NOMO-1 treated with DMSO at 0.1 percent for 48 hours (cell line): ENCODE results near the gene PDCD11.
"Not testable (repeated sequence)": the region's sequence is repeated elsewhere in the genome, so short reads cannot be mapped to it uniquely, and the experiment has no call there.

Source experiments
- DNase-seq: peaks from one replicate; lab custom pipeline; 2025; ENCODE audit not compliant: unreplicated experiment; lab: John Stamatoyannopoulos, UW

PDCD11 gene

DNA sequence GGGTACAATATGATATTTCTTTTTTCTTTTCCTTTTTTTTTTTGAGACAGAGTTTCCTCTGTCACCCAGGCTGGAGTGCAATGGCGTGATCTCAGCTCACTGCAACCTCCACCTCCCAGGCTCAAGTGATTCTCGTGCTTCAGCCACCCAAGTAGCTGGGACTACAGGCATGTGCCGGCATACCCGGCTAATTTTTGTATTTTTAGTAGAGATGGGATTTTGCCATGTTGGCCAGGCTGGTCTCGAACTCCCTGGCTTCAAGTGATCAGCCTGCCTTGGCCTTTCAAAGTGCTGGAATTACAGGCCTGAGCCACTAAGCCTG is 20.7 kb downstream of the PDCD11 start:
- not testable (repeated sequence) for DNase-seq

DNA sequence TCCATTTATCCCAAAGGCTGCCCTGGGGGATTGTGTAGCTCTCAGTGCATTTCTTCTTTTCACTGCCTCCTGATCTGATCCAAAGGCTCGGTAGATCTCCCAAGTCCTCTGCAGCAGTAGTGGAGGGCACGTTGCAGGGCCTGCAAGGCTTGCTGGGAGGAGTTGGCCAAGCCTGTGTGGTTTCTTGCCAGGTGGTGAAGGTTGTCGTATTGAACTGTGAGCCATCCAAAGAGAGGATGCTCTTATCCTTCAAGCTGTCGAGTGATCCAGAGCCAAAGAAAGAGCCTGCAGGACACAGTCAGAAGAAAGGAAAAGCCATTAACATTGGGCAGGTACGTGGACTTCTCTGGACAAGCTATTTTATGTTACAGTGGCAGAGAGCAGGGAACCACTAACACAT is 21.2 kb downstream of the PDCD11 start:
- DNase-seq: no peak

DNA sequence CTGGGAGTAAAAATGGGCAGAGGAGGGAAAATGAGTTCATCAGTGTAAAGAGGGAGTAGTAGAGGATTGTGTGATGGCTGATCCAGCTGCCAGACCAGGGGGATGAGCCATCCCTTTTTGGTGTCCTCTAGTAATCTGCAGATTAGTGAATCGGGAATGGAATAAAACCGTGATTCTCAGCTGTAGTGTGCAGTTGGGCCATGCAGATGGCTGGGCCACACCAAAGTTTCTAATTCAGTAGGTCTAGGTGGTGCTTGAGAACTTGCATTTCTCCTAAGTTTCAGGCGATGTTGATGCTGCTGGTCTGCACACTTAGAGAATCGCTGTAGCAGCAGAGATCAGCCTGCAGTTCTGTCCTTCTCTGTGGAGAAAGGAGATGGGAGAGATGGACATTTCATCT is 22.7 kb downstream of the PDCD11 start:
- no peak for DNase-seq

DNA sequence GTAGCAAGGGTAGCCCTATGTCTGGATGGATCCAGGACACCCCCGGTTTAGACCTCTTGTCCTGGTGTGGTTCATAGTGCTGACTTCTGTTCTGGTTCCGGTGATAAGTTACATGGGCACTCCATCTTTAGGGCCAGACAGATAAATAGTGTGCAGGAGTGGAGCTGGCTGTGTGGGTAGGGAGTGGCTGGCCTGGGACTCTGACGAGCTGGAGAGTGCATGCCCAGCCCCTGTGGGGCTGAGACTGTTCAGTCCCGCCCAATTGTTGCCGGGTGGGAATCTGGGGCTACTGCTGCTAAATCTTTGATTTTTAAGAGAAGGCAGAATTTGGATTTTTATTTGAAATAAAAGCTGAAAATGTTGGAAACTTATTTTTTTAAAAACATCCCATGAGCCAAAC is 27.3 kb downstream of the PDCD11 start:
- no peak for DNase-seq

DNA sequence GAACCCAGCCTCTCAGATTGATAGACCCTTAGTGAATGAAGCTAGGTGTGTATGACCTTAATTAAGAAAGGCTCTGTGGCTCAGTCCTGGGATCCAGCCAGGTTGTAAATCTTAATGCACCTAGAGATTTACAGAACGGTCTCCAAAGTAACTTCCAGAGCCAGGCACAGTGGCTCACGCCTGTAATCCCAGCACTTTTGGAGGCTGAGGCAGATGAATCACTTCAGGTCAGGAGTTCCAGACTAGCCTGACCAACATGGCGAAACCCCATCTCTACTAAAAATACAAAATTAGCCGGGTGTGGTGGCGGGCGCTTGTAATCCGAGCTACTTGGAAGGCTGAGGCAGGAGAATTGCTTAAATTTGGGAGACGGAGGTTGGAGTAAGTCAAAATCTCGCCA is 31.4 kb downstream of the PDCD11 start:
- DNase-seq: no peak

DNA sequence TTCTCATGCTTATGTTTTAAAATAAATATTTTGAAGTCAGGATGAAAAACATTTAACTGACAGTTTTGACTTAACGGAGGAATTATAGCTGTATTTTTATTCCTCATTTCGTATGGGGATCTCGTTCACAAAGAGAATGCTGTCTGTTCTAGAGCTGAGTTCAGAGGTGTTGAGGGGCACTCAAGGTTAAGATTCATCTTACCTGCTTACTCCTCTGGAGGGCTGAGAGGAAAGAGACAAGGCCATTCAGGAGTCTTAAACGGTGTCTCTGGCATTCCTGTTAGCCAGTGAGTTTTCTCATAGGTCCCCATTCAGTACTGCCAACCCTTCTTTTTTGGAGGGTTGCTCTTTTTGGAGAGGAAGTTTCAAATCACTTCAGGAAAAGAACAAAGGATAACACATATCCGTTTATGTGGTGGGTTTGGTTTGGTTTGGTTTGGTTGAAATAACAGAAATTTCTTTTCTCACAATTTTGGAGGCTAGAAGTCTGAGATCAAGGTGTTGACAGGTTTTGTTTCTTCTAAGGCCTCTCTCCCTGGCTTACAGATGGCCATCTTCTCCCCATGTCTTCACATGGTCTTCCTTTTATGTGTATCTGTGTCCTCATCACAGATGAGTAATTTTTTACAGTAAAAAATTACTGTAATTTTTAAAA is 32.7 kb downstream of the PDCD11 start:
- no peak for DNase-seq

DNA sequence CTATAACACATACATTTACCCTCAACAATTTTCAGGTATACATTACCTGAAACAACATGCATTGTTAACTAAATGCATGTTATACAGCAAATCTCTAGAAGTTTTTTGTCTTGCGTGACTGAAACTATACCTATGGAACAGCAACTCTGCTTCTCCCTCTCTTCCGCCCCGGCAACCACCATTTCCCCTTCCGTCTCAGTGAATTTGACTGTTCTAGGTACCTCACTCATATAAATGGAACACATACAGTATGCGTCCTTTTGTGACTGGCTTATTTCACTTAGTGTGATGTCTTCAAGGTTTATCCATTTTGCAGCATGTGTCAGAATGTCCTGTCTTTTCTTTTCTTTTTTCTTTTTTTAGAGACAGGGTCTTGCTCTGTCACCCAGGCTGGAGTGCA is 33.2 kb downstream of the PDCD11 start:
- no peak for DNase-seq

DNA sequence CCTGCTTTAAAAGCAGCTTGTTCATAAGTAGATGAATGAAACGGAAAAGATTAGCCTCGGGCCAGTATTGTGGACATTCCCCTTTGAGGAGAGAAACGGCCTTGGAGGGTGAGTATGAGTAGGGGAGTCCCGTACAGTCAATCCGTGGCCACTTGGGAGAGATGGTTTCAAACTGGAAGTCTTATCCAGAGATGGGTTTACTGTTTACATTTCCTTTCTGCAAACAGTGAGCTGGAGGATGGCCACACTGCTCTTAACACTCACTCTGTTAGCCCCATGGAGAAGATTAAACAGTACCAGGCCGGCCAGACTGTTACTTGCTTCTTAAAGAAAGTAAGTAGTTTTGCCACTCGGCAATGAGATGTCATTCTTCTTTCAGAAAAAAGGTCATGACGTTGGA is 35.5 kb downstream of the PDCD11 start:
- DNase-seq: no peak

DNA sequence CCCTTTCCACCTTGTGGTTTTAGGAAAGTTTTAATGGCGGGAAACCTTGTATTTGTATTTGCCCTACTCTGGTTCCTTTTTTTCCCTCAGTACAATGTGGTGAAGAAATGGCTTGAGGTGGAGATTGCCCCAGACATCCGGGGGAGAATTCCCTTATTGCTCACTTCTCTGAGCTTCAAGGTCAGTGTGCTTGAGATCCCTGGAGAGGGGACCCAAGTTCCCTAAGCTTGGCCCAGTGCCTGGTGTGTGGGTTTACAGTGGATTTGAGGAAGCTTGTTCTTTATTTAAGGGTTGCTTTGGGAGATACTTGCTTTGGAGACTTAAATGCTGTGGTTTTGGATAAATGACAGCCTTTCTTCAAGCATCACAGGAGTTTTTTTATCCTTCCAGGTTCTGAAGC is 37.4 kb downstream of the PDCD11 start:
- DNase-seq: no peak

DNA sequence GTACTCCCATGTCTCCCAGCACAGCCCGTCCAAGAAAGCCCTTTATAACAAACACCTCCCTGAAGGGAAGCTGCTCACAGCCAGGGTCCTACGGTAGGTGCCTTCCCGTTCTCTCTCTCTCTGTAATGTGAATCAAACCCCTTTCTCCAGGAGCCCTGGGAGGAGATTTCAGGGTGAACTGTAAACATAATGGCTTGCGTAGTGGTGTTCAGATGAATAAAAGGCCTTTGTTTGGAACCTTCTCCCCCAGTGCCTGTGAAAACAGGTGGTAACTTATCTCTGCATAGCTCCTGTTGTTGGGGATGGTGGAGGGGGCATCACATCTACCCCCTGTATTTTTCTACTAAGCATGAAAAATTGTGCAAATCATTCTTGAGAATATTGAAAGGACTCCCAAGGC is 43.4 kb downstream of the PDCD11 start:
- no peak for DNase-seq

DNA sequence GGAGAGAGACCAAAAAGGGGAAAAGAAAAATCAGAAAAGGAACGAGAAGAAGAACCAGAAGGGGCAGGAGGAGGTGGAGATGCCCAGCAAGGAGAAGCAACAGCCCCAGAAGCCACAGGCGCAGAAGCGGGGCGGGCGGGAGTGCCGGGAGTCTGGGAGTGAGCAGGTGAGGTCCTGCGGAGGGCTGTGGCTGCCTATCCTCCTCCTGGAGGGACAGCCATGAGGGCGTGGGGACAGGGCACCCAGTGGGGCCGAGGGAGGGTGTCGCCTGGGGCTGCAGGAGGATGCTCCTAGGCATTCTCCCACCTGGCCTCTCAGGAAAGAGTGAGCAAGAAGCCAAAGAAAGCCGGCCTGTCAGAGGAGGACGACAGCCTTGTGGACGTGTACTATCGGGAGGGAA is 44.0 kb downstream of the PDCD11 start:
- no peak for DNase-seq

DNA sequence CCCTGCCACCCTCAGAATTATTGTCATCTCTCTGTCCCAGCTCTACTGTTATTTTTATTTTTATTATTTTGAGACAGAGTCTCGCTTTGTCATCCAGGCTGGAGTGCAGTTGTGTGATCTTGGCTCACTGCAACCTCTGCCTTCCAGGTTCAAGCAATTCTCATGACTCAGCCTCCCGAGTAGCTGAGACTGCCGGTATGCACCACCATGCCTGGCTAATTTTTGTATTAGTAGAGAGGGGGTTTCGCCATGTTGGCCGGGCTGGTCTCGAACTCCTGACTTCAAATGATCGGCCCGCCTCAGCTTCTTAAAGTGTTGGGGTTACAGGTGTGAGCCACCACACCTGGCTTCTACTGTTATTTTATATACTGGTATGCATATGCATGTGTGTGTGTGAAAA is 44.8 kb downstream of the PDCD11 start:
- no peak for DNase-seq

DNA sequence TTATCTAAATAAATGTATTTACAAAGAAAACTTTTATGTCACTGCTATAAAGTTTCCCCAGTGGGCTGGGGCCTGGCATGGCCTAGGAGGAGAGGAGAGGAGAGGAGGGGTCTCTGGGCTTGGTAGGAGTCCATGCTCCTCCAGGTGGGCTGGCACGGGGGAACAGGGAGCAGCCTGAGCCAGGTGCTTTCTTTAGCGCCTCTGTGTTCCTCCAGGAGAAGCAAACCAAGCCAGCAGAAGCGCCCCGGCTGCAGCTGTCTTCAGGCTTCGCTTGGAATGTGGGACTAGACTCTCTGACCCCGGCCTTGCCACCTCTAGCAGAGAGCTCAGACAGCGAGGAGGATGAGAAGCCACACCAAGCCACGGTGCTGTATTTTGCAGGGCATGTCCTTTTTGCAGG is 45.2 kb downstream of the PDCD11 start:
- DNase-seq: no peak

DNA sequence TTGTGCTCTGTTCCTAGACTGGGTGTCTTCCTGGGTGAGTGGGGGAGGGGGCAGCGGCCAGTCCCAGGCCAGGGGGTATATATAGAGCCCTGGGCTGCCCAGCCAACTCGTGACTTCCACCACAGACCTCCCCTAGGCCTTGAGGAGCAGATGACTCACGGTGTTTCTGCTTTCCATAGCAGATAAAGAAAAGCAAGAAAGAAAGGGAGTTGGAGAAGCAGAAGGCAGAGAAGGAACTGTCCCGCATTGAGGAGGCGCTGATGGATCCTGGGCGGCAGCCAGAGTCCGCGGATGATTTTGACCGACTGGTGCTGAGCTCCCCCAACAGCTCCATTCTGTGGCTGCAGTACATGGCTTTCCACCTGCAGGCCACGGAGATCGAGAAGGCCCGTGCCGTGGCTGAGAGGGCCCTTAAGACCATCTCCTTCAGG is 45.6 kb downstream of the PDCD11 start:
- DNase-seq: no peak

DNA sequence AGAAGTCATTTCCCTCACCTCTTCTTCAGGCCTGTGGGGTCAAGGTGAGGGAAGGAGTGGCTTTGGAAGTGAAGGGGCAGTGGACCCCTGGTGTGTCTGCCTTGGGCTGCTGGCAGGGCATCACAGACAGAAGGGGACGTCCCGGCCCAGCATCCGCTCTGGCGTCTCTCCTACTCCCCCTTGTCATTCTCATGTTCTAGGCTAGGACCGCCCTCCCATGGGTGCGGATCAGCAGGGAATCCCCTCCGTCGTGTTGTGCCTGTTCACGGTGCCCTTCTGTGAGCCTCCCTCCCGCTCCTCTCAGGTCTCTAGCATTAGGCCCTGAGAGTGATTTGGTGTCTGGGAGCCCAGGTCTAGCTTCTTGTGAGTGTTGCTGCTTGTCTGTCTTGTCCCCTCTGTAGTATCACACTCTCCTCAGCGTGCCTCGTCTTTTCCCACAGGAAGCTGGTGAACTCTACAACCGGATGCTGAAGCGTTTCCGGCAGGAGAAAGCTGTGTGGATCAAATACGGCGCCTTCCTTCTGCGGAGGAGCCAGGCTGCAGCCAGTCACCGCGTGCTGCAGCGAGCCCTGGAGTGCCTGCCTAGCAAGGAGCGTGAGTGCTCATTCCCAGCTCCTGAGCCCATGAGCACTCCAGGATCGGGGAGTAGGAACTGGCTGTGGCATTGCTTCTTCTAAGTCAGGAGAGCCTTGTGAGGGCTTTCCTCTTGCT is 47.2 kb downstream of the PDCD11 start:
- DNase-seq: no peak

DNA sequence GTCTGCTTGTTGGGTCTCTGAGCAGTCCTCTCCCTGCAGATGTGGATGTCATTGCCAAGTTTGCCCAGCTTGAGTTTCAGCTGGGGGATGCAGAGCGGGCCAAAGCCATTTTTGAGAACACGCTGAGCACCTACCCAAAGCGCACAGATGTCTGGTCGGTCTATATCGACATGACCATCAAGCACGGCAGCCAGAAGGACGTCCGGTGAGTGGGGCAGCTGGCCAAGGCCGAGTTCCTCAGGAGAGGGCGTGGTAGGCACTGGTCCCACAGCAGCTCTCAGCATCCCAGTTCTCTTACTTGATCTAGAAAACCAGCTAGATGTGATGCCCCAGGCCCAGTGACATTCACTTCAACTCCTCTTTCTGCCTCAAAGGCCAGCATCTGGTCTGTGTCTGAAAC is 48.1 kb downstream of the PDCD11 start:
- DNase-seq: no peak

DNA sequence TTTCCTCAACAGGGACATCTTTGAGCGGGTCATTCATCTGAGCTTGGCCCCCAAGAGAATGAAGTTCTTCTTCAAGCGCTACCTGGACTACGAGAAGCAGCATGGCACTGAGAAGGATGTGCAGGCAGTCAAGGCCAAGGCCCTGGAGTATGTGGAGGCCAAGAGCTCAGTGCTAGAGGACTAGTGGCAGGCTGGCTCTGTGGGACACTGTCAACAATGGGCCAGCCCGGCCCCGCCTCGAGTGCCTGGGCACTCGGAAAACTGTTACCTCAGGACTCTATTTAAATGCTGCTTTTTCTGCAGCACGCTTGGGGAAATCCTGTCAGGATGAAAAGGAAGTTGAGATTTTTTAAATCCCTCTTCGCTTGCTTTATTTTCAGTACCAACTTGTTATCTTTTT is 48.9 kb downstream of the PDCD11 start:
- no peak for DNase-seq

DNA sequence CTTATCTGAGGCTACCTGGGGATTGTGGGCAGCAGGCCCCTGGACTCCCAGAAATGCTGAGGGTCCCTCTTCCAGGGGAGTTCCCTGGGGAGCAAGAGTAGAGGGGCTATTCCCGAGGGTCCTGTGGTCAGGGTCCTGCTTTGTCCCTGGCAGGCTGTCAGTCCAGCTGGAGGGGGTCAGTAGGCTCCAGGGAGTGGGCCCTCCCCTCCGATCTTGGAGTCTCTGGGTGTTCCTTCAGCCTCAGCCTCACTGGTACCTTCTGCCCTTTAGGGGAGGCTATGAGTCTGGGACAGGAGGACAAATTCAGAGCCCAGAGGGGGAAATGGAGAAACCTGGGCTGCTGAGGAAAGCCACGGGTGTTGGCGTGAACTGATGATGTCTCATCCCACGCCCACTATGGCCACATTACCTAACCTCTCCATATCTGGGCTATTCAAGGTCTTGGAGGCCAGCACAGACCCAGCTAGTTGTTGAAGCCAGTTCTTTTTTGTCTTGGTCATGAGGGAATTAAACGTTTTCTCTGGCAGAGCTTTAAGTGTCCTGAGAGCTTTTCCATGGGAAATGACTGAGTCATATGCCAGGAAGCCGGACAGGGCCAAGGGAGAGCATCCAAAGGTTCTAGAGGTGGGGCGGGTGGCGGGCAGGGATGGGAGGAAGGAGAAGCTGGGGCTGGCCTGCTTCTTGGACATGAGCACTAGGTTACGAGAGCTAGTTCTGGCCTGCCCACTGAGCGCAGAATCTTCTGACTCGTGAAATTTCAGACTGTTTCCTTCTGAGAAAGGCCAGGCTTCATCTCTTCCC is 49.5 kb downstream of the PDCD11 start:
- no peak for DNase-seq

DNA sequence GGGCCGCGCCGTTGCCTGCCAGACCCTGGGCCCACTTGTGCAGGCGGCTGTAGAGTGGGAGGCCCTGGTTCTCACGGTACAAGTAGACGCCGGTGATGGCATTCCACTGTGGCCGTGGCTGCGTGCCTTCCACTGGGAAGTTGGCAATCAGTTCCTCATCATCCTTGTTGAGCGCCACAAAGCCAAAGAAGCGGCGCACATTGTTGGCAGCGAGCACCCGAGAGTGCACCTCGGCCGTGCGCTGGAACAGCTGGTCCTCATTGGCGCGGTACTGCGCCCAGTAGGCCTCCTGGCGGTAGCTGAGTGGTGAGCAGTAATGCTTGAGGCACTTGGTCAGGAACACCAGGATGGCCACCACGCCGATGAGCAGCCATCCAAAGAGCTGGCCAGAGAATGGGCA is 50.8 kb downstream of the PDCD11 start:
- no peak for DNase-seq

DNA sequence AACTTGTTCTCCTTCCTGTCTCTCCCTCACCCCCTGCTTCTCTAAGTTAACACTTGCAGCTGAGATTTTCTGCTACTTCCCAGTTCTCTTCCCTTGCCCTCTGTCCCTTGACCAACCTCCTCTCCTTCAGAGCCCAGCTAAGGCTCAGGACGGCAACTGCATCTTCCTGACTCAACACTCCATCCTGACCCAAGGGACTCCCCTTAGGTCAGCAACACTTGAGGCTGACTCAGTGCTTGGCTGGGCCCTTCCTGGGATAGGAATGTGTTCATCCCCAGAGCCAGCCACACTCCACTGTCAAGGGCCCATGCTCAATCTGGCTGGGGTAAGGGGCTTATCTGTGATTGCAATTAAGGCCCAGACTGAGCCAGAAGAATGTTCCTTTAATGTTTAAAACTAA is 52.3 kb downstream of the PDCD11 start:
- DNase-seq: no peak

DNA sequence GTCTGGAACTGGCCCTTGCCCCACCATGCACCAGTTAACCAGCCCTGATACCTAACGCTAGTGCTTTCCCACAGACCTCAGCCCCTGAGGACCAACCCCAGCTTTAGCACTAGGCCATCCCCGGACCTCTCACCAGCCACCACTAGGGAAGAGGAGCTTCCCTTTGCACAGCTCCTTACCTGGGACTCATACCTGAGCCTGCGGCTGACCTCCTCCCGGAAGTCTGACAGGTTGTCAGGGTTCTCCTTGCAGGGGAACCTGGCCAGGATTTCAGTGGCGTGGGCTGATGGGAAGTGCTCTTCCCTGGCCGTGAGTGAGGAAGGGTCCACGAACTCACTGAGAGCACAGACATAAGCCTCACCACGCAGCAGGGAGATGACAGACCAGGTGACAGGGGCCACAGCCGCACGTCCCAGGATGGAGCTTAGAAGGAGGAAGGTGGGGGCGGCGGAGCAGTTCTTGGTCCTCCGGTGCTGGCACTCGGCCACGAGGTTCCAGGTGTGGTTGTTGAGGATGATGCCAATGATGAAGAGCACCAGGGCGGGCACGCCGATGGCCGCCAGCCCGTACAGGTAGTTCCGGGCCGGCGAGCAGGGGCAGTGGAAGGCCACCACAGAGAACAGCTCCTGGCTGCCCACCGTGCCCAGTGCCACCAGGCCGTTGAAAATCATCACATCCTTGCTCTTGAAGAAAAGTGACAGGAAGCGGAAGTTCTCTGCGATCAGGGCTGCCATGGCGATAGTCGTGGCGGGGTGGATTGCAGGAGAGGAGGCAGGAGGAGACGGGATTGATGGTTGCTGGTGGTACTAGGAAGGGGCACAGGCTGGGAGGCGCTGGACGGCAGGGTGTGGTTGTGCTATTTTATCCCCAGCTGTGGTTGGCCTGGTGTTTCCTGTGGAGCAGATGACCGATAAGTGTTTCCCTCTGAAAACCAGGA is 53.0 kb downstream of the PDCD11 start:
- no peak for DNase-seq
